Activated CD8-positive, alpha-beta memory T cell treated with anti-CD3 and anti-CD28 coated beads for 1 hour (primary cell): ENCODE measurements around the gene KATNA1.
A peak's percentile ranks its signal among the peaks of the same experiment; 100 is the strongest.

Experiments used
- DNase-seq, 2 donors: peaks; one replicate each; pipeline ENCODE4 v3.0.0-alpha.2; 2020; ENCODE audit warnings: low read depth in 1 of 2; ENCODE audit errors: extremely low read depth in 1 of 2

The KATNA1 gene

DNA sequence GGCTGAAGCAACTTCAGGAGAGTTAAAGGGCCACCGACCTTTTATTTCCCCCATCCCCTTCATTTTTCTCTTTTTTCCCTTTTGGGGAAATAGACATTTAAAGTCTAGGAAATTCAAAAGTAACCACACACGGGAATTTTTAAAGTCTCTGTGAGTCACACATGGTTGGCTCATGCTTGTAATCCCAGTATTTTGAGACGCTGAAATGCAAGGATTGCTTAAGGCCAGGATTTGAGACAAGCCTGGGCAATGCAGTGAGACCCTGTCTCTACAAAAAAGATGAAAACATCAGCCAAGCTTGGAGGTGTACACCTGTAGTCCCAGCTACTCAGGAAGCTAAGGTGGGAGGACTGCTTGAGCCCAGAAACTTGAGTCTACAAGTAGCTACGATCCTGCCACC, 34.2 kb downstream of the KATNA1 start:
- no peak for DNase-seq

DNA sequence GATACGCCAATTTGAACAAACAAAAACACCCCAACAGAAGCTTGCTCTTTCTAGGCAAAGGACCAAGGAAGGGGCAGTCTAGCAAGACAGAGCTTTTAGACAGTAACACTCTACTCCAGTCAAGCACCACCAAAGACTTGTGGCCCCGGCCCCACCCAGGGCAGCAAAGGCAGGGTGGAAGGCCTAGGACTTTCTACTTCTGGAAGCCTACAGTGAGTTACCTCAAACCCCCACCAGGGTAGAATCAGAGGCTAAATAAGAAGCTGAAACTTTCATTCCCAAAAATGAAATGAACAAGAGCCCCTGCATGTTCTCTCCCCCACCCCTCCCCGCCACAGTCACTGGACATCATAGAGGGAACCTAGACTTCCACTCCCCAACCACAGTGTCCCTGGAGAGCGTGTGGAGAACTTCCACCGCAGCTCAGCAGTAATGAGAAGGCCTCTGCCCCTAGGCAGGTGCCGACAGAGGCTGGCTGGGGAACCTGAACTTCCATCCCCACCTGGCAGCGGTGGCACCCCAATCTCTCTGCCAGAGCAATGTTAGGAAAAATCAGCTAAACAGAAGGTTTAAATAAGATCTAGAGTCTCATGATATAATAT, 40.0 kb downstream of the KATNA1 start:
- no peak for DNase-seq

DNA sequence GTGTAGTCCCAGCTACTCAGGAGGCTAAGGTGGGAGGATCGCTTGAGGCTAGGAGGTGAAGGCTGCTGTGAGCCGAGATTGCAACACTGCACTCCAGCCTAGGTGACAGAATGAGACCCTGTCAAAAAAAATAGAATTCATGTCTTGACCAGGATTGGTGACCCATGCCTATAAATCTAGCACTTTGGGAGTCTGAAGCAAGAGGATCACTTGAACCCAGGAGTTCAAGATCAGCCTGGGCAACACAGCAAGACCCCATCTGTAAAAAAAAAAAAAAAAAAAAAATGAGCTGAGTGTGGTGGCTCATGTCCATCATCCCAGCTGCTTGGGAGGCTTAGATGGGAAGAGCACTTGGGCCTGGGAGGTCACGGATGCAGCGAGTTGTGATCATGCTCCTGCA, 48.0 kb downstream of the KATNA1 start:
- DNase-seq: no peak

DNA sequence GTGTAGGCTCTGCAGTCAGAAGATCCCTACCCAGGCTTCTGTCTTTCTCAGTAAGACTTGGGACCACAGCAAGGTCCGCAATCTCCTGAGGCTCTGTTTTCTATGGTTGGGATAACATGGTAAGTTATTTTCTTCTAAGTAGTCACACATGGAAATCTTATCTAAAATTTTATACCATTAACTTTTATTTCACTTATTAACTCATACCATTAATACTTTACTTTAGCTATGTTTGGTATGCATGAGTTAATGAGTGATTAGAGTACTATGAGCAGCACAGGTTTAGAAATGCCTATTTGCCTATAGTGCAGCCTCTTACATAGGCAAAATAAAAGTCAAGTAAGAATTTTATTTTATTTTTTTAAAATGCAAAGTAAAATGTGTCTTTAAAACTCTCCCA, 55.1 kb downstream of the KATNA1 start:
- no peak for DNase-seq

DNA sequence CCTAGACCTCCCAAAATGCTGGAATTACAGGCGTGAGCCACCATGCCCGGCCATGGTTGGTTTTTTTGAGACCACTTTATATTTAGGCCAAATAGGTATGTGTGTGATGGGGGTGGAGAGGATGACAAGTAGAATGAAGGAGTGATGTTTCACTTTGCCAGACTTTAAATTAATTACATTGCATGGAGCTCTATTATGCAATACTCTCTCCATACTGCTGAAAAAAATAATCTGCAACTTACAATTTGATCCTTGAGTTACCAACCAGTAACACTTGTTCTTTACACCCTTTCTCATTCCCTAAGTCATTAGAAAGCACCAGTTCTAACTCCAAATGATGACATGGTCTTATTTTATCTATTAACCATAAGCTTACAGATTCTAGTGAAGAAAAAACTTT, 55.5 kb downstream of the KATNA1 start:
- no peak for DNase-seq

DNA sequence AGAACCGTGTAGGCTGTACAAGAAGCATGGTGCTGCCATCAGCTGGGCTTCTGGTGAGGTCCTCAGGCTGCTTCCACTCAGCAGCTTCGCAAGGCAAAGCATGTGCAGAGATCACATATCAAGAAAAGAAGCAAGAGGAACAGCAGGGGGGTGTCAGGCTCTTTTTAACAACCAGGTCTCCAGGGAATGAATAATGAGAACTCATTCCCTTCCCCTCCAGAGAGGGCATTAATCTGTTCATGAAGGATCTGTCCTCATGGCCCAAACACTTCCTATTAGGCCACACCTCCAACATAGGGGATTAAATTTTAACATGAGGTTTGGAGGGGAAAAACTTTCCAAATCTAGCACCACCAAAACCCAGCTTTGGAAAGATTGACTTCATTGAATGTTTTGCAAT, 62.4 kb downstream of the KATNA1 start:
- DNase-seq: no peak

DNA sequence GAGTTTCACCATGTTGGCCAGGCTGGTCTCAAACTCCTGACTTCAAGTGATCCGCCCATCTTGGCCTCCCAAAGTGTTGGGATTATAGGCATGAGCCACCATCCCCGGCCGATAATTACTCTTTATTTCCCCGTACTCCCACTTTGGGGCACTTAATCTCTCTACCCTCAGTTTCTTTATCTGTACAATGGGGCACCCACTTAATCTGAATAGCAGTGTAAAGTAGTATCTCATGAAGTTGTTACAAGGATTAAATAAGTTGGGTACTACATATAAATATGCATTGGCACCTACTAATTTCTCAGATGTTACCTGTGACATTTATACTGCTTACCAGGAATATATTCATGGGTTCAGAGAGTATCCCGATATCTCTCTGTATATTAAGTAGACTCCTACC, 67.2 kb downstream of the KATNA1 start:
- DNase-seq: no peak

DNA sequence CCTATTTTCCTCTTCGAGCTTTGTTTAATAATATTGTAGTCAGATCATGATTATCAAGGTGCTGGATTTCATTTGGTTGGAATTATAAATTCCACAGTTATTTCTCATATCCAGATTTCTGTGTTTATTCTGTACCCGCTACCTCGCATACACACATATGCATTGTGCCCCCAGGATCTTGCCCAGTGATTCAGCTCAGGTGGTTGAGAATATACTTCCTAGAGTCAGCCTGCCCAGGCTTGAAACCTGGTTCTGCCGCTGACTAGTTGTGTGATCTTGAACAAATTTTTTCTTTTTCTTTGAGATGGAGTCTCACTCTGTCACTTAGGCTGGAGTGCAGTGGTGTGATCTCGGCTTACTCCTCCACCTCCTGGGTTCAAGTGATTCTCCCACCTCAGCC, 67.6 kb downstream of the KATNA1 start:
- DNase-seq: no peak

DNA sequence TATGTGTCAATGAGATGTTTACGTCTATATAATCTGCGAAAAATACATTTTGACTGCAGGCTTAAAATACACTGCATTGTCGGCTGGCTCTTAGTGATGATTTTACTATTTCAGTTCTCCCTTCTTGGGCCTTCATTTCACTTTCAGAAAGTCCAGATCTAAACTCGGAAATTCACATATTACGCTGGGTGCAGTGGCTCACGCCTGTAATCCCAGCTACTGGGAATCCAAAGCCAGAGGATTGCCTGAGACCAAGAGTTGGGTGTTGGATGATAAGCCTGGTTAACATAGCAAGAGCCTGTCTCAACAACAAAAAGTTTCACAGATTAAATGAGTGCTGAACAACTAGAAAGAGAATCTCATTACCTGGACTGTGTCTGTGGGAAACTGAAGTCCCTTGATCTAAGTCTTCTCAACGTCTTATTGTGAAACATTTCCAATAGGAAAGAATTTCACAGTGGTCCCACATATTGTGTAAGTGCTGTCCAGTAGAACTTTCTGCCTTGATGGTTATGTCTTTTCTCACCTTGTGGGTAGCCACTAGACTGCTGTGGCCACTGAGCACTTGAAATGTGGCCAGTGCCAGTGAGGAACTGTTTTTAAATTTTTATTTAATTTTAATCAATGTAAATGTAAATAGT, 80.4 kb downstream of the KATNA1 start:
- no peak for DNase-seq

DNA sequence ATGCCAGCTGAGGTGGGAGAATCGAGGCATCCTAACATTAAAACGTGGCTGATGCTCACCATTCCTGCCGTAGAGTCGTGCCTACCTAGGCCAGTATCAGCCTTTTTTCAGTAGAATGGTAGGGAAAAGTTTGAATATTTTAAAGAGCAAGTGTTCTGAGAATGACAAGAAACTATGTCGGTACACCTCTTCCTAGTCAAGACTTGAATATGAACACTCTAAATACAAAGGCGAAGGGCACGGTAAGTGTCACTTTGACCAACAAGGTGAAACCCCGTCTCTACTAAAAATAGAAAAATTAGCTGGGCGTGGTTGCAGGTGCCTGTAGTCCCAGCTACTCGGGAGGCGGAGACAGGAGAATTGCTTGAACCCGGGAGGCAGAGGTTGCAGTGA, 81.3 kb downstream of the KATNA1 start:
- DNase-seq: no peak

DNA sequence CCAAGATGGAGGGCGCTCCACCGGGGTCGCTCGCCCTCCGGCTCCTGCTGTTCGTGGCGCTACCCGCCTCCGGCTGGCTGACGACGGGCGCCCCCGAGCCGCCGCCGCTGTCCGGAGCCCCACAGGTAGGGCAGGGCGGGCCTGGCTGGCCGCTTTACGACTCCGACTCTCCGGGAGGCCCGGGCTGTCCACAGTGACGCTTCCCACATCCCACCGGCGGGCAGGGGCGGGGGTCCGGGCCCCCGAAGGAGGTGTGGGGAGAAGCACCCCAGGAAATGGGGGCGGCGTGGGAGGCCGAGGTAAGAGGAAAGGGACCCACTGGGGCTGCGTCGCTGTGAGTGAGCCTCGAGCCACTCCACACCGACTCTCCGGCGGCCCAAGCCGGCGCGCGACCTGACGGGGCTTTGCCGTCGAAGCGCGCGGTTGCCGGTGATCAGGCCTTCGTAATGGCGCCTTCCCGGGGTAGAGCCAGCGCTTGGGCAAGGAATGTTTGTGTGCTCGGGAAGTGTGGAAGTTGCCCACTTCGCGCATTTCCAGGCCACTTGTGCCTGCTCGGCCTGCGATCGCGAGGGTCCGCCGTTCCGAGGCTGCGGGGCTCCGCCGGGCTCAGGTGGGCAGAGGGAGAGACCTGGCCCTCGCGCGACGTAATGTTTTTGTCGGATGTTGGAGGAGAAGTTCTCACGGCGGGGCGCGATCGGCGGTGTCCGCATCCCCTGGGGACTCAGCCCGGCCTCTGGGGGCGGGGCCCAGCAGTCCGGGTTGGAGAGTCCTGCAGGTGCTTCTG, 81.9 kb downstream of the KATNA1 start:
- DNase-seq: peak in 1 of 2 donors; percentile 41

DNA sequence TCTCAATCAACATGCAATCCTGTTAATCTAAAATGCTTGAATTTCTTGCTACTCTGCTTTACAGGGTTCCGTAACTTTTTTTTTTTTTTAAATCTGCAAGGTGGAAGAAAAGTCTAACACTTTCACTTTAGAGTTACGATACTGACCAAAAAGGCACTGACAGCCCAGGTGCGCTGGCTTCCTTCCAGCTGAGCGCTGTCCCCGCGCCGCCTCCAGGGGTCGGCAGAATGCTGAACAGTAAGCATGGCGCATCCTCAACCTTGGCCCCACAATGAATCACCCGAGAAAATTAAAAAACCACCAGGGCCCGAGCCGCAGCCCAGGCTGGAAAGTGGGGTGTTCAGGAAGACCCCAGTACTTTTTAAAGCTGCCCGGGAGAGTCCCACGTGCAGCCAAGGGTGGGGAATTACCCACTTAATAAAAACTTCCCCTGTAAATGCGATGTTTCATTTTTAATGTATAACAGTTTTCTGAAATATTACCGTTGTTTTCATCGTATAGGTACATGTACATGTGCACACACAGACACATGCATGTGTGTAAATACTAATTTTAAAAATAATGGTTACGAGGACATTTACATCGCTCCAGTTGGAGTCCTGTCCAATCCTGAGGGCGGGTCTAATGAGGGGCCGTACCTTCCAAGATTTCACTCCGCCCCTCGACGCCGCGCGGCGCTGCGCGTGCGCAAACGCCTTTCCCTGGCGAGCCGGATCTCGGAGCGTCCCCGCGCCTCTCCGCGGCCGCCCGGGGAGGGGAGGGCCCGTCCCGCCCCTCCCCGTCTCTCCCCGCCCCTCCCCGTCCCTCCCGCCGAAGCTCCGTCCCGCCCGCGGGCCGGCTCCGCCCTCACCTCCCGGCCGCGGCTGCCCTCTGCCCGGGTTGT, 82.7 kb downstream of the KATNA1 start, which contains the start of gene GINM1:
Gene GINM1, plus strand, starts transcription at position 849 of the 883 bp plus-strand sequence. CDS start 40 bp downstream, outside the sequence.
- DNase-seq: peak; percentile 82 to 92

DNA sequence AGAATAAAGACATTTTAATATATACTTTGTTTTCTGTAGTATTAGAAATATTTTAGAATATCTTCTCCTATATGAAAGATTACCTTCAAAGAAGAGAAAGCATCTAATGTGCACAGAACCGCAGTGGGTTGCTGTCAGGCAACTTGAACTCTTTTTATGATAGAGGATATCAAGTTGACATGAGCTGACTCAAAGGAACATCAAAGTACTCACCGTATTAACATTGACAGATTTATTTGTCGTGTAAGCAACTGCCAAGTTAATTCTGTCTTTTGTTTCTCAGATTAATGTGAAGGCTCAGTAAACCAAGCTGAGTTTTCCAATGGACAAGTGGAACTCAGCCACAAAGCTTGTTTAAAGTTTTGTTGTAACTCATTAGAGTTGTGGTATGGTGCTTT, 84.6 kb downstream of the KATNA1 start:
- DNase-seq: no peak

DNA sequence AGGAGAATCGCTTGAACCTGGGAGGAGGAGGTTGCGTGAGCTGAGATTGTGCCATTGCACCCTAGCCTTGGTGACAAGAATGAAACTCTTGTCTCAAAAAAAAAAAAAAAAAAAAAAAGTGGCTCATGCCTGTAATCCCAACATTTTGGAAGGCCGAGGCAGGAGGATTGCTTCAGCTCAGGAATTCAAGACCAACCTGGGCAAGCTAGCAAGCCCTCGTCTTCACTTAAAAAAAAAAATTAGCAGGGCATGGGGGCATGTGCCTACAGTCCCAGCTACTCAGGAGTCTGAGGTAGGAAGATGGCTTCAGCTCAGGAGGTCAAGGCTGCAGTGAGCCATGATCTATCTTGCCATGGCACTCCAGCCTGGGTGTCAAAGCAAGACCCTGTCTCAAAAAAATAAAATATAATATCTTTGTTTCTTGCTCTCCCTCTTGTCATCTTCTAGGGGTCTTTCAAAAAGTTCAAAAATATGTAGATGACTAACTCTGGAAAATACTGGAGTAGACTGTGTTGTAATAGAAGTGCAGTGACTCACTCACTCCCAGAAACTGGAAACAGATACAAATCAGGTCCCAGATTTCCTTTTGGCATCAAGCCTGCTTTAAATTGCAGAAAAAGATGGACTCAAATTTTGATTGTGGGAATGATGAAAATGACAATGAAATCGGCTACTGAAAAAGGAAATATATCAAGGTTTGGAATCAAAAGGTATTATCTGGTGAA, 85.1 kb downstream of the KATNA1 start:
- DNase-seq: no peak

DNA sequence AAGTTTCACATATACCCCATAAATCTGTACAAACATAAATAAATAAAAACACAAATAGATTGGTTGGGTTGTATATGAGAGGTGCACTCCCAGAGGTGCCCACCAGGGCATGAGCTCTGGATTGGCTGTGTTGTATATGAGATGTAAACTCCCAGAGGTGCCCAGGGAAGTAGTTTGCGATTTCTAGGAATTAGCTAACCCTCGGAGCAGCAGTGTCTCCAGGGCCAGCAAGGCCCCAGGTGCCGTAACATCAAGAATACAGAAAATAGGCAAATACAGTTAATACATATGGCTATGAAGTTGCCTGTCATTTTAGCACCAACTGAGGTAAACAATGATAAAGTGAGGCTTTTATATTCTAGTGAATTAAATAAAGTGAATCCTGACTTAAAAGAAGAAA, 87.8 kb downstream of the KATNA1 start:
- DNase-seq: no peak

DNA sequence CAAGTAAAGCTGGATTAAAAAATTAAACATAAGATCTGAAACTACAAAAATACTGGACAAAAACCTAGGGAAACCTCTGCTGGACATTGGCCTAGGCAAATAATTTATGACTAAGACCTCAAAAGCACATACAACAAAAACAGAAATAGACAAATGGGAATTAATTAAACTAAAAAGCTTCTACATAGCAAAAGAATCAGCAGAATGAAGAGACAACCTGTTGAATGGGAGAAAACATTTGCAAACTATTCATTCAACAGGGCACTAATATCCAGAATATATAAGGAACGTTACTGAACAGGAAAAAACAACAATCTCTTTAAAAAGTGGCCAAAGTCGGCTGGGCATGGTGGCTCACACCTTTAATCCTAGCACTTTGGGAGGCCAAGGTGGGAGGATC, 89.1 kb downstream of the KATNA1 start:
- no peak for DNase-seq

DNA sequence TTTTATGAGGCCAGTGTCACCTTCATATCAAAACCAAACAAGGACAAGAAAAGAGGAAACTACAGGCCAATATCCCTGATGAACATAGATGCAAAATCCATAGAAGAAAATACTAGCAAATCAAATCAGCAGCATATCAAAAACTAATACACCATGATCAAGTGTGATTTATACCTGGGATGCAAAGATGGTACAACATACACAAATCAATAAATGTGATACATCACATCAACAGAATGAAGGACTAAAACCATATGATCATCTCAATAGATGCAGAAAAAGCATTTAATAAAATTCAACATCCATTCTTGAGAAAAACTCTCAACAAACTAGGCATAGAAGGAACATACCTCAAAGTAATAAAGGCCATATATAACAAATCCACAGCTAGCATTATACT, 90.5 kb downstream of the KATNA1 start:
- no peak for DNase-seq

DNA sequence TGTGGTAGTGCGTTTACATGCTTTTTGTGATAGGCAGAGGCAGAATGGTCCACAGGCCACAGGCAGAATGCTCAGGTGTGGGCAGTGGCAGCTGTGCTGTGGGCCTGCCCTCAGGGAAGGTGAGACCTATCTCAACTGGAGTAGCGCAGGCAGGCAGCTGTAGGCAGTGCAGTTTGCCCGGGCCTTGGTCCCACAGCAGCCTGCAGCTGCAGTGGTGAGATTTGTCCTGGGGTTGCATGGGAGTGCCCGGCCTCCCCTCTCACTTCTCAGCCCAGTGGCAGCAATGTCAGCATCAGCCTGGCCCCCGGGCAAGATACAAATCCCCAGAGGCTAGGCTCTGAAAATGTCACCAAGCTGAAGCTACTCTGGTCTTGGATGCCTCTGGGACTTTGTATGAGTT, 96.6 kb downstream of the KATNA1 start:
- DNase-seq: no peak

DNA sequence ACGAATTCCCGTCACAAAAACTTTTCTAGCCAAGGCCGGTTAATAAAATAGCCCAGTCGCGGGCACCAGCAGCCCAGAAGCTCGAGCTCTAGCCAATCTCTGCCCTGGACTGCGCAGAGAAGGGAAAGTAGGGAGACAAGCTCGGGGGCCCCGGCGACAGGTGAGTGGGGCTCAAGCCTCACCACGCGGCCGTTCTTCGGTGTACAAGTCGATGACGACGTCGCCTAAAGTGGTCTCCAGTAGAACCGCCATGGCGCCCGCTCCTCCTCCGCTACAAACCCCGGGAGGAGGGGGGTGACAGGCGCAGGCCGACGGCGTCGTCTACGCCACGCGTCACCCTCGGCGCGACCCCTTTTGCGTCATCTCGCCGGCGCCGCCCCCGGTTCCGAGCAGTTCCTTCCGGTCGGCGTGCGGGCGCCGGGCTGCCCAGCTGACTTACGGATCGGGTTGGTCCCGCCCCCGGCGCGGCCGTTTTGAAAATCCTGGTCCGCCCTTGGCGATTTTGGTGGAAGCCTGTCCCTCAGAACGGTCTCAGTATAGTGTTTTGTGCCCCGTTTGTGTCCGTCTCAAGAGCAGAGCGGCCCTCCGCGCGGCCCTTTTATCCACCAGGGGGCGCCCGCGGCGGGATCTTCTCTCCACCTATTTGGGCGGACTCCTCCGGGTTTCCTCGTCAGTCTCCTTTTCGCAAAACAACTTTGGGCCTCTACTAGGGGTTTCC, 102.6 kb downstream of the KATNA1 start, which contains the start of gene PPIL4:
Gene PPIL4, minus strand, starts transcription at position 290 of the 718 bp plus-strand sequence. Its CDS starts 38 bp downstream, at position 252.
- DNase-seq: peak; percentile 91 to 96
